ENCODE data around the gene LILRB2.

GRCh38 chr19:54287456-54287855 is 6.5 kb upstream of the LILRB2 start:
- TF ChIP-seq ZNF70 (CRISPR knock-in tag; IDR thresholded peaks at IDR 0.05) (no peak), SNAI2 (CRISPR knock-in tag; IDR thresholded peaks at IDR 0.05) (no peak), POU6F1 (CRISPR knock-in tag; IDR thresholded peaks at IDR 0.05; ENCODE audit: borderline replicate concordance, low read depth) (no peak), ZNF8 (CRISPR knock-in tag; IDR thresholded peaks at IDR 0.05) (no peak)
